HuH-7.5 (cell line): ENCODE measurements around the gene GPR78.

ENCODE experiments used
- DNase-seq: peaks from one replicate; pipeline ENCODE4 v3.0.0; 2011; ENCODE audit warnings: low spot score

Gene GPR78

DNA sequence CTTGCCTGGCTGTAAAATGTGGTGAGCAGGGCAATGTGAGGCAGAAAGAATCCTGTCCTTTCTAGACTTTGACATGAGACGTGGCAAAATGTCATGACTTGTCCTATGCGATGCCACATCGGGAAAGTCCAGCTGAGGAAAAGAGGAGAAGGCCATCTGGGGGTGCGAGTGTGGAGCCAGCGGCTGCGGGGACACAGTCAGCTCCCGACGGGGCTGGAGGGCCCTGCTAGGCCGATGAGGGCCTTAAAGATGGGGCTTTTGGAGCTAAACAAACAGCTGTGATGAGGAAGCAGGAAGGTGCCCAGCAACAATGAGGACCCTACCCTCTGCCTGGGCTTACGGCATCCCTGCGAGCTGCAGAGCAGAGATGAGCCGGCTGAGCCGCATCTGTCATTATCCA lies 20.1 kb downstream of the GPR78 start:
- no peak for DNase-seq

DNA sequence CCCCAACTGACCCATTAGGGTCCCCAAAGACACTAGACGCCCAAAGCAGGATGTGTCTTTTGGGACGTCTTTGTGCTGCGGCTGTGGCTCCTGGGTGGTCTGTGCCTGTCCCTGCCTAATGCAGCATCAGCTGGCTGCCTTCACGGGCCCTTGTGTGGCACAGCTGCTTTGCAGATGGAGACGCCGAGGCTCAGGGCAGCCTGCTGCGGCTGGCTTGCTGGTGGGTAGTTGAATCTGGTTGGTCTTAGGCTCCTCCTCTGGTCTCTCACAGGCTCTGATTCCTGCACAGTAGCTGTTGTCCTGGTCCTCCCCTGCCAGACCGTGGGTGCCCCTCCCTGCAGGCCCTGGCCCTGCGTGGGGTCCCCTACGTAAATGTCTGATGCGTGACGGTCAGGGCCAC lies 20.5 kb downstream of the GPR78 start:
- DNase-seq: no peak

DNA sequence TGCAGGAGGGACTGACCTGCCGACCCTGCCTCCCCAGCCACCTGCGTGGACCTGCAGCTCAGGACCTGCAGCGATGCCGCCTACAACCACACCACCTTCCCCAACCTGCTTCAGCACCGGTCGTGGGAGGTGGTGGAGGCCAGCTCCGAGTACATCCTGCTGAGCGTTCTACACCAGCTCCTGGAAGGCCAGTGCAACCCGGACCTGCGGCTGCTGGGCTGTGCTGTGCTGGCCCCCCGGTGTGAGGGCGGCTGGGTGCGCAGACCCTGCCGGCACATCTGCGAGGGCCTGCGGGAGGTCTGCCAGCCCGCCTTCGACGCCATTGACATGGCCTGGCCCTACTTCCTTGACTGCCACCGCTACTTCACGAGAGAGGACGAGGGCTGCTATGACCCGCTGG lies 20.9 kb downstream of the GPR78 start:
- DNase-seq: no peak

DNA sequence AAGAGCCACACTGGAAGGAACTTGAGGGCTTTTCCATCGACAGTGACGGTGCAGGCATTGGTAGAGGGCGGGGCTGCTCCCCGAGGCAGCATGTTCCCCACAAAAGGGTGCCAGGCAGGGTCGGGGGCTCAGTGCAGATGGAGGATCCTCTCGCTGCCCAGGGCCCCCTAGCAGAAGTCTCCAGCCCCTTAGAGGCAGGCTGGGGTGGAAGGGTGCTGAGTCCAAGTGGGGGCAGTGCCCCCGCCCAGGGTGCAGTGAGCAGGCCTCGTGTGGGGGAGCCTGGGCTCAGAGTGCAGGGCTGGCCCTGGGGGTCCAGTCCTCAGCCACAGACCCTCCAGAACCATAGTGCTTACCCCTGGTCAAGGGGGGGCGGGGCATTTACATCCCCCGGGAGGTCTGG lies 21.4 kb downstream of the GPR78 start:
- DNase-seq: no peak

DNA sequence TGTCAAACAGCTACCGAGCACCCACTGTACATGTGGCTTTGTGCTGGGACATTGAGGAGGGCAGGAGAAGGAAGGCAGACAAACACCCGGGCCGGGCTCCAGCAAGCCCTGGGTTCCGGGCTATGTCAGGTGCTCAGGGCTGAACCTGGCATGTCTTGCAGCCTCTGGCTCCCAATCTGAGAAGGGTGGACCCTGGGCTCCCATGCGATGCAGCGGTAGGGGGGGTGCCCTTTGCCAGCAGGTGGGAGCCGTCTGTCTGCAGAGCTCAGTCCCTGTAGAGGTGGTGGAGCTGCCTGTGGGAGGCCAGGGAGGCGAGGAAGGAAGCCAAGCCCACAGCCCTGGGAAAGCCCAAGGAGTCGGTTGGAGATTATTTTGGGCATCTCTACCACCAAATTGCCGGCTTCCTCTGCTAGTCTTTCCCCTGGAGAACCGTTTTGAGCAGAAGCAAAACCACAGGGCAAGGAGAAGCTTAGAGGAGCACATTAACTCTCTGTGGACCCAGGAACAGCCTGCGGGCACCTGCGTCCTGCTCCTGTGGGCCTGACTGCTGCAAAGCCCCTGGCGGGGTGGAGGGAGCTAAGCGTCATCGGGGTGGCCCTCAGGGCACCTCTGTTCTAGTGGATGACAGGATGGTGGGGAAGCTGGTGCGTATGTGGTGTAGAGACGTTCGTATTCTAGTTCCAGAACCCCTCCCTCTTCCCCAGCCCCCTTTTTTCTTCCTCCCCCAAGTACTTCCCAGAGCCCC lies 22.7 kb downstream of the GPR78 start:
- DNase-seq: no peak

DNA sequence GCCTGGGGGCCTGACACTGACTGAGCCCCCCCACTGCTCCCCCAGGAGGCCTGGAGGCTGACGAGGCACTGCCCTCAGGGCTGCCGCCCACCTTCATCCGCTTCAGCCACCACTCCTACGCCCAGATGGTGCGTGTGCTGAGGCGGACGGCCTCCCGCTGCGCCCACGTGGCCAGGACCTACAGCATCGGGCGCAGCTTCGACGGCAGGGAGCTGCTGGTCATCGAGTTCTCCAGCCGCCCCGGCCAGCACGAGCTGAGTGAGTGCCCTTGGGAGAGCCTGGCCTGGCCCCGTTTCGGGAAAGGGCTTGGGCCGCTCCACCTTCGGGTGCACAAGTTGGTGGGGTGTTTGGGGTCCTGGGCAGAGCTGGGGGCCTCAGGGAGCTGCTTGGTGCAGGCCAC lies 23.7 kb downstream of the GPR78 start:
- DNase-seq: no peak

DNA sequence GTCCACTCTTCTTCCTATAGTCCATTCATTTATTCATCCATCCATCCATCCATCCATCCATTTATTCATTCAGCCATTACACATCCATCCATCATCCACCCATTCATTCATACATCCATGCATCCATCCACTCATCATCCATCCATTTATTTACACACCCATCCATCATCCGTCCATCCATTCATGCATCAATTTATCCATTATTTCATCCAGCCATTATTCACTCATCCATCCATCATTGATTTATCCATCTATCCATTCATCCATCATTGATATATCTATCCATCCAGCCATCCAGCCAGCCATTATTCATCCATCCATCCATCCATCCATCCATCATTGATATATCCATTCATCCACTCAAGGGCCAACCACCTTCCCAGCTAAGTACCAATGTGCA lies 25.1 kb downstream of the GPR78 start:
- DNase-seq: no peak

DNA sequence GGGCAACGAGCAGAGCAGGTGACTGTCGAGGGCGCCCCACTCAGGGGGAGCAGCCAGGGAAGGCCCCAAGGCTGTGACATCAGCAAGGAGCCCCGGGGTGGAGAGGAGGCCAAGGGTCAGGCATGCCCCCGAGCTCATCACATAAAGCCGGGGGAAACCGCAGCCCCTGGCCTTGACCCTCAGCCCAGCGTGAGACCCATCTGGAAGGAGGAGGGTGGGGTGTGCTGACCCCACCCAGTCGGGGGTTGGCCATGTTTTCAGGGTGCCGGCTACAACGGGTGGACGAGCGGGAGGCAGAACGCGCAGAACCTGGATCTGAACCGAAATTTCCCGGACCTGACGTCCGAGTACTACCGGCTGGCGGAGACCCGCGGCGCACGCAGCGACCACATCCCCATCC lies 26.3 kb downstream of the GPR78 start:
- no peak for DNase-seq

DNA sequence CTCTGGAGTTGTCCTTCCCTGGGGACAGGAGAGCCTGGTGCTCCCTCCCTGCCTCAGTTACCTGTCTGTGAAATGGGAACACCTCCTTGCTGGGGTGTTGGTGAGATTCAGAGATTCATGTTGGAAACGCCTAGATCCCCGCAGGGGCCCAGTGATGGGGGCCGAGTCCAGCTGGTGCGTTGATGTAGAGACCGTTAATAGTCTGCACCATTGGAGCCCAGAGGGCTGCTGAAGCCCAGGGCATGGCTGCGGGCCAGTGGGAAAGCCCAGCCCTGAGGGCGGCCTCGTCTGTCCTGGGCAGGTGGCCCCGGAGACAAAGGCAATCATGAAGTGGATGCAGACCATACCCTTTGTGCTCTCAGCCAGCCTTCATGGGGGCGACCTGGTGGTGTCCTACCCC lies 26.8 kb downstream of the GPR78 start:
- no peak for DNase-seq

DNA sequence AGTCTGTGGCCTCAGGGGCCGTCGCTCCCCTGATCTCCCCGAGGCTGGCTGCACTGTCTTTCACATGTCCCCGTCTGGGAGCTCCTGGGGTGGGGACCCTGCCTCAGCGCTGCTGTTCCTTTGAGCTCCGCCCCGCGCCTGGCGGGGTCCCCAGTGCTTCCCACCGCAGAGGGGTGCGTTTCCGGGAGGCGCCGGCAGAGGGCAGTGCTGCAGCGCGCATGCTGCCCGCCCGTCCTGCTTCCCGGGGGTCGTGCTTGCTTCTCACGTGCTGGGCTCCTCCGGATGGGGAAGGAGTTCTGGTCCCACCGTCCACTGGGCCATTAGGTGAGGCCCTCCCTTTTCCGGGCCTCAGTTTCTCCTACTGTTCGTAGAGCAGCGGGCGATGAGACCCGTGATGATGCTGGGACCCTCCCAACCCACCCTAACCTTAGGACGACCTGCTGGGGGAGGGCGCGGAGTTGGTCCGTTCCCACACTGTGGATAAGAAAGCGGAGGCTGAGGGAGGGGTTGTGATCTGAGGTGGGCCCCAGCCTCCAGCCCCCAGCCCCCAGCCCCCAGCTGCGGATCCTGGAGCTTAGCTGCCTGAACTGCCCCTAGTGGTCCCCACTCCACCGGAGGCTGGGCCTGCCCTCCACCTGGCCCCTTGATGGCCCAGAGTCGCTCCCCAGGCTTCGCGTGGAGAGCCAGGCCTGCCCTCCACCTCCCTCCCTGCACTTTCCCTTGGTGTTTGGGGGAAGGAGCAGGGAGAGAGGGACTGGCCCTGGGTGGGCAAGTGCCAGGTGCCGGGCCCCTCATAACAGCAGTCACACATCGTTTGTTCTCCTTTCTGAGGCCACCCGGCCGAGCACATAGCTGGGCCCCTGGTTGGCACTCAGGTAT lies 27.6 kb downstream of the GPR78 start:
- DNase-seq: peak; percentile 89

DNA sequence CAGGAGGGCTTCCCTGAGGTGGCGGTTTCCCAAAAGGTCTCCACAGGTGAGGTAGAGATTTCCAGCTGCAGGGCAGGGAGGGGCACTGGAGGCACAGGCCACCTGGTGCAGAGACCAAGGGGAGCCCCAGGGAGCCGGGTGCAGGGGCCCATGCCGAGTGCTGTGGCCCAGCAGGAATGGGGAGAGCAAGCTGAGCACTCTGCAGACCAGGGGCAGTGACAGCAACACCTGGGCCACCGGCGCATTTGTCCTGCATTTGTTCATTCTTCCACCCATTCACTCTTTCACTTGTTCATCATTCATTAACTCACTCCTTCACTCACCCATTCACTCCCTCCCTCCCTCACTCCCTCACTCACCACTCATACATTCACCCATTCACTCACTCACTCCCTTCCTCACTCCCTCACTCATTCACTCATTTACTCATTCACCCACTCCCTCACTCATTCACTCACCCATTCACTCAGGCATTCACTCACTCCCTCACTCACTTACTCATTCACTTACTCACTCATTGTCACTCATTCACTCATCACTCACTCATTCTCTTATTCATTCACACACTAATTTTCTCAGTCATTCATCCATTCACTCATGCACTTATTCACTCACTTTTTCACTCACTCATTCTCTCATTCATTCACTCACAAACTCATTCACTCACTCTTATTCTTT lies 28.7 kb downstream of the GPR78 start:
- DNase-seq: no peak

DNA sequence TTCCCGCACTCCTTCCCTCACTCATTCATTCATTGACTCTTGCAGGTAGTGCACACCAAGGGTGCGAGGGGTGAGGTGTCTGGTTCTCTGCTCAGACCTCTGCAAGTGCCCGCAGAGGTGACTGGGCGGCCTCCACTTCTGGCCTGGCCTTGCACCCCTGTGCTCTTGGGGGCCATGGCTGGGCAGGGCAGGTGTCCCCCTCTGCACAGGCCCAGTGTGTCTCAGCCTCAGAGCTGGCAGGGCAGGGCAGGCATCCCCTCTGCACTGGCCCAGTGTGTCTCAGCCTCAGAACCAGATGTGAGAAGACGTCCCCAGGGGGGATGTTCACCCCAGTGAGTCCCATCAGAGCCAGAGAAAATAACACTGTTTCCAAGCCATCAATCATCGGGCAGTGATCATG lies 29.2 kb downstream of the GPR78 start:
- no peak for DNase-seq

DNA sequence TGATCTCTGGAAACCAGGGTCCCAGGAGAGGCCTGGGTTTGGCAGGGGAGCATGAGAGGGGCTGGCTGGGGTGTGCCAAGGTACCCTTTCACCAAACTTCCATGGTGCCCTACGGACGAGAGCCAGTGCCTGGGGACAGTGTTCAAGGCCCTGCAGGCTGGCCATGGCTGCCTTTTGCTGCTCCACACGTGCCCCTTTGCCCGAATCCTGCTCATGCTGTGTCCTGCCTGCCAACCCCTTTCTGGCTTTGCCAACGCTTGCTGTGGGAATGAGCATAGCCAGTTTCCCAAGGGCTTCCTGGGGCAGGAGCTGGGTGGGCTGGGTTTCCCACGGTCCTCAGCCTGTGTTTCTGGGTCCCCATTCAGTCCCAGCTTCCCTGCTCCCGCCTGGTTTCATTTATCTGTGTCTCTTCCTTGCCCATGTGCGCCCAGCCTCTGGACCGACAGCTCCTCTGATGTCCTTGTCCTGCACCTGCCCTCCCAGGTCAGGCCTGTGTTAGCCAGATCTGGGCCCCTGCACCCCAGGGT lies 29.7 kb downstream of the GPR78 start:
- no peak for DNase-seq

DNA sequence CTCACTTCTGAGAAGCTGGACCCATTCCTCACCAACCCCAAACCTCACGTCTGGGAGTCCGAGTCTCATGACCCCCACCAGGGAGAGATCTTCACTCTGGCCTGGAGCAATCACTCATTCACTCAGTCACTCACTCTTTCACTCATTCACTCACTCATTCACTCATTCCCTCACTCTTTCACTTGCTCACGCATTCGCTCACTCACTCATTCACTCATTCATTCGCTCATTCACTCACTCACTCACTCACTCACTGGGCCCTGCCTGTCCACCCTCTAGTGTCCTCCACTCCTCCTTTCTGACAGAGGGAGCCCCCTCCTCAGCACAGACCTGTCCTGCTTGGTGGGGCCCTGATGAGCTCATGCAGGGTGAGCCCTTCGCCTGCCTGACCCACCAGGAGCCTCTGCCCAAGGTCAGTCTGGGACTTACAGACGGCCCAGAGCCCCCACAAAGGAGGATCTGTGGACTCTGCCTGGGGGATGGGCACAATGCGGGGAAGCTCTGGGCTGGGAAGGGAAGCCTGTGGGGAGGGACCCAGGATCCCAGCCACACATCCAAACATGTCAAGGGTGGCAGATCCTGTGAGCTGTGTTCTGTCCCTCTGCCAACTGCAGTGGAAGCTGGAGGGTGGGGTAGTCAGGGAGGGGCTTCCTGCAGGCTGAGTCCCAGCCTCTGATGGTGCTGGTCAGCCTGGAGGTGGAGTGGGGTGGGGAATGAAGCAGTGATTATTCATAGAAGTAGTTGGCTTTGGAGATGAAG lies 30.8 kb downstream of the GPR78 start:
- DNase-seq: no peak

DNA sequence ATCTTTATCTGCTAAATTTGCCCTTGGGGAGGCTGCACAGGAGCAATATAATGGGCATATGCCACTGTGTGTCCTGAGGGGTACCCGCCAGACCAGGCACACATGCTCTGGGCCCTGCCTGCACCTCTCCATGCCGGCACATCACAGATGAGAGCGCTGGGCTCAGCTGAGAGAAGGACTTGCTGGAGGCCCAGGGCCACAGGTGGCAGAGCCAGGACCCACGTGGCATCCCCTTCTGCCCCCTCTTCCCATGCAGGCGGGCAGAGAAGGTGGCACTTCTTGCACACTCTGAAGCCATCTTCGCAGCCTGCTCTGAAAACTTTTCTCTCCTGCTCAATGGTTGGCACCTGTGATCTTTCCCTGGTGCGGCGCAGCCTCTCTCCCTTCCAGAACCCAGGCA lies 32.5 kb downstream of the GPR78 start:
- no peak for DNase-seq

DNA sequence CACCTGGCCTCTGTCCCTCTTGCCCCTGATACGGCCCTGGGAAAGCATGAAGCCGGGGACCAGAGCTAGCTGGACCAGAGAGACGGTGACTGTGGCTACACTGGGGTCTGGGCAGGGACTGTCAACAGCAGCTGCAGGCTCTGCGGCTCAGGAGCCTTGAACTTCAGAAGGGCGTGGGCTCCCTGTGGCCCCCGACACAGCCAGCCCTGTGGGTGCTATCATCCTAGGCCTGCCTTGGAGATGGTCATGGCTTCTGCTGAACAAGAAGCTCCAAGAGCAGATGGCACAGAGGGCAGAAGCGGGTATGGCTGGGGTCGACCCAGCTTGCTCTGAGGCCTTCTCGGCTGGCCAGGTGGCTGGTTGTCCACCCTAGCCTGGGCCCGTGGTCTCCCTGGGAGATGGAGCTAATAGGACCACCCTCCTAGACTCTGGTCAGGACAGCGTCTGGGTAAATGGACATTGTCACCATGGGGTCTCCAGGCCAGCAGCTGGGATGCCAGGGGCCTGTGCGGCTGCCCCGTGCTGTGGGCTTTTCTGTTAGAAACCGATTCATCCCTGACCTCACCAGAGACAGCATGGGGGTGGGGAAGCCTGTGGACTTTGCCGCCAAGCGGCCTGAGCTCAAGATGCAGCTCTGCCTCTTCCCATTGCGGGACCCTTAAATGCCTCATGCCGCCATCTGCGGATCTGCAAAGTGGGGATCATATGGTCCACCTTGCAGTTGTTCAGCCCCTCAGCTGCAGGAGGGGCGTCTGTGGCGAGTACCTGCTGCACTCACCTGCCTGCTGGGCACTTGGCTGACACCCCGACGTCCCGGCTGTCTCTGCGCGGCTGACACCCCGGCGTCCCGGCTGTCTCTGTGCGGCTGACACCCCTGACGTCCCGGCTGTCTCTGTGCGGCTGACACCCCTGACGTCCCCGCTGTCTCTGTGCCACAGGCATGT lies 33.5 kb downstream of the GPR78 start:
- DNase-seq: no peak

DNA sequence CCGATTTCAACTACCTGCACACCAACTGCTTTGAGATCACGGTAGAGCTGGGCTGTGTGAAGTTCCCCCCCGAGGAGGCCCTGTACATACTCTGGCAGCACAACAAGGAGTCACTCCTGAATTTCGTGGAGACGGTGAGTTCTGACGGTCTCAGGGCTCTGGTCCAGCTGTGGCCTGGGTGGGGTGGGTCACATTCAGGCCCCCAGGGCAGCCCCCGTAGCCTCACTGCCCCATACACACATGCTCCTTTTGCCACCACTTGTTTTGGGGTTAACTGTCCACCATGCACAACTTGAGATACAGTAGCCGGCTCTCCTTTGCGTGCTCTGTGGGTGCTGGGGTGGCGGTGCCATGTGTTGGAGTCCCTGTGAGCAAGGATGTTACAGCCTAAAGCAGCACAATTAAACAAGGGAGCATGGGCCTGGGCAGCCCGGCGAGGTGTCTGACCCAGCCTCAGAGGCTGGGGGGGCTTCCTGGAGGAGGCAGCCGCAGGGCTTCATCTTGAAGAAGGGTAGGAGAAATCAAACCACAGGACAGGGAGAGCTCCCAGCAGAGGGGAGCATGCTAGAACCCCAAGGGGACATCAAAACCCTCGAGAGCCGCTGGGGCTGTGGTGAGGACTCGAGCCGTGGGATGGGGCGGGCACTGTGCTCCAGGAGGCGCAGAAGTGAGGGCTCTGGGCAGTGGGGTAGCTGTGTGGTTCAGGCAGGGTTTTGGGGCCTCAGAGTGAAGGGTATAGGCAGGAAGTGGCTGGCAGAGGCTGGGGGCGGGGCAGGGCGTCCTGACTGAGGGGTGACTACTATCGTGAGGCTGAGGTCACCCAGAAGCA lies 34.4 kb downstream of the GPR78 start:
- no peak for DNase-seq

DNA sequence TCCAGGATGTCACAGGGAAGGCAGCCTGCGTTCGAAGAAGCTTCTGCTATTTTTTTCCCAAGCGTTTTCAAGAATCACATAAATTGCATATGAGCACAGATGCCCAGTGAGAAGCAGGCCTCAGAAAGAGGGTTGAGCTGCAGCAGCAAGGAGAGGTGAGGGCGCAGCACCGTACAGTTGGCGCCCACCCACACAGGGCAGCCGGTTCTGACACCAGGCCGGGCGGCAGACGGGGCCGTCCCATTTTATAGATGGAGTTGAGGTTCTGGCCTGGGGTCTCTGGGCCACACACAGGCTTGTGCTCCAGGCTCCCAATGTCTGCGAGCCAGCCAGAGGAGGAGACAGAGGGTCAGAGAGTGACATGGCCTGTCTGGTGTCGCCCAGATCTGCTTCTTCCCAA lies 35.2 kb downstream of the GPR78 start:
- DNase-seq: no peak

DNA sequence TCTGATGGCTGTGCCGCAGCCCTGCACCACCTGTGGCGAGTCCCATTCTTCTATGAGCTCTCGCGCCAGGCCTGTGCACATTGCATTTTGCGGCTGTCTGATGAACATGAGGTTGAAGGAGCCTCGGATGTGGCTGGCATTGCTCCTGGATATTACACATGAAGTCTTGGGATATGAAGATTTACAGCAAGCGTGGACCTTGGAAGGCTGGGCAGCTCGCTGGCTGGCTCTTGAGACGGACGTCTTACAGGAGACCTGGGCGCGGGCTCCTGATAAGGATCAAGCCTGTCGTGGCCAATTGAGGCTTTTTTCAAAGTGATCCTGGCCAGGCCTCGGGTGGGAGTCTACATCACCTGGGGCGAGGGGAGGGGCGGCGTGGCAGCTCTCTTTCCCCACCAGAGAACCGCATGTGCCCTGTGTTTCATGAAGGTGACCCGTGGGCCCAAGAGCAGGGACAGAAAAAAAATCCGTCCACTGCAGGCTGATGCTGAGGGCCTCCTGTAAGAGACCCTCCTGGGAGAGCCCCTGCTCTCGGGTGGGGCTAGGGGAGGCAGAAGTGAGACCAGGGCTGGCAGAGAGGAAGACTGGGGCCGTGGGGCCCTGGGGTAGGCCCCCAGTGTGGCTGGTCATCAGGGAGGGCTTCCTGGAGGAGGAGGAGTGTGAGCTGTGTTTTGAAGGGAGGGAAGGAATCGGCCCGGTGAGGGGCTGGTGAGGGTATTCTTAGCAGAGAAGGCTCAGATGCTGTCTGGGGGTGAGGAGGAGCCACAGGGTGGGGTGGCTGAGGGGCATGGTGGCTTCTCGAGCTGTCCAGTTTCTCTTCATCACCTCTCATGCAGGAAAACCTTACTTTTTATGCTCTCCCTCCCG lies 36.0 kb downstream of the GPR78 start:
- no peak for DNase-seq
